PFSK-1 (cell line): ENCODE data around the gene DGKZ.

Experiments
- FOXP2 ChIP-seq: optimal IDR thresholded peaks from 2 replicates; pipeline ENCODE3; 2011; ENCODE audit warnings: borderline replicate concordance, control low read depth, inconsistent platforms; ENCODE audit not compliant: insufficient read depth; ENCODE audit errors: extremely low read length, extremely low read depth
- POLR2AphosphoS5 ChIP-seq: IDR thresholded peaks from 2 replicates; pipeline ENCODE4 v1.6.1; 2012; ENCODE audit warnings: low read depth, mild to moderate bottlenecking, control low read depth, low read length, moderate library complexity
- SIN3A ChIP-seq: IDR thresholded peaks from 2 replicates; pipeline ENCODE4 v1.6.1; 2012; ENCODE audit warnings: mild to moderate bottlenecking, low read length, moderate library complexity, borderline replicate concordance; ENCODE audit not compliant: insufficient read depth
- TAF1 ChIP-seq: IDR thresholded peaks from 2 replicates; pipeline ENCODE4 v1.6.1; 2012; ENCODE audit warnings: low read length, control low read depth, borderline replicate concordance; ENCODE audit not compliant: insufficient read depth
- TF ChIP-seq, protein P1 (sequence below), 2 experiments: IDR thresholded peaks; 2 replicates each; pipeline versions ENCODE4 v1.6.1 to v1.8.0; 2011 to 2012; ENCODE audit warnings: low read depth in 2 of 2, low read length in 2 of 2, control low read depth in 1 of 2, inconsistent platforms in 1 of 2, mild to moderate bottlenecking in 1 of 2, moderate library complexity in 1 of 2; ENCODE audit not compliant: insufficient read depth in 1 of 2

Gene DGKZ

DNA sequence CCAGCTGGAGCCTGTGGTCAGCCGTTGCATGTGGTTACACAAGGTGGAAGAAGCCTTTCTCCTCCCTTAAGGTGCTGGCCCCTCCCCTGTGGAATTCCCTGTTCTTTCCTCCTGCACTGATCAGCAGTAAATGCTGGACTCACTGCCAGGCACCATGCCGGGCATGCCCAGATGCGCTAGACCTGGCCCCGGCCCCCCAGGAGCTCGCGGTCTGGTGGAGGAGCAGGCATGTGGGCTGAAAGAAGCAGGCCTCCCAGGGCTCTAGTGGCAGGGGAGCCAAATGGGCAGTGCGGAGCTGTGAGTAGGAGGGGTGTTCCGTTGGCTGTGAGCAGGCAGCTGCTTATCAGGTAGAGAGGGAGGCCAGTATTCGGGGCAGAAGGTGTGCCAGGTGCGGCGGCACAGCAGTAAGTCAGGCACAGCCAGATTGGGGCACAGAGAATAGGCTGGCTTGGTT lies 10.2 kb downstream of the DGKZ start:
- TF ChIP-seq POLR2AphosphoS5 (no peak), TAF1 (no peak), SIN3A (no peak), FOXP2 (no peak)
- TF ChIP-seq, protein P1, sequence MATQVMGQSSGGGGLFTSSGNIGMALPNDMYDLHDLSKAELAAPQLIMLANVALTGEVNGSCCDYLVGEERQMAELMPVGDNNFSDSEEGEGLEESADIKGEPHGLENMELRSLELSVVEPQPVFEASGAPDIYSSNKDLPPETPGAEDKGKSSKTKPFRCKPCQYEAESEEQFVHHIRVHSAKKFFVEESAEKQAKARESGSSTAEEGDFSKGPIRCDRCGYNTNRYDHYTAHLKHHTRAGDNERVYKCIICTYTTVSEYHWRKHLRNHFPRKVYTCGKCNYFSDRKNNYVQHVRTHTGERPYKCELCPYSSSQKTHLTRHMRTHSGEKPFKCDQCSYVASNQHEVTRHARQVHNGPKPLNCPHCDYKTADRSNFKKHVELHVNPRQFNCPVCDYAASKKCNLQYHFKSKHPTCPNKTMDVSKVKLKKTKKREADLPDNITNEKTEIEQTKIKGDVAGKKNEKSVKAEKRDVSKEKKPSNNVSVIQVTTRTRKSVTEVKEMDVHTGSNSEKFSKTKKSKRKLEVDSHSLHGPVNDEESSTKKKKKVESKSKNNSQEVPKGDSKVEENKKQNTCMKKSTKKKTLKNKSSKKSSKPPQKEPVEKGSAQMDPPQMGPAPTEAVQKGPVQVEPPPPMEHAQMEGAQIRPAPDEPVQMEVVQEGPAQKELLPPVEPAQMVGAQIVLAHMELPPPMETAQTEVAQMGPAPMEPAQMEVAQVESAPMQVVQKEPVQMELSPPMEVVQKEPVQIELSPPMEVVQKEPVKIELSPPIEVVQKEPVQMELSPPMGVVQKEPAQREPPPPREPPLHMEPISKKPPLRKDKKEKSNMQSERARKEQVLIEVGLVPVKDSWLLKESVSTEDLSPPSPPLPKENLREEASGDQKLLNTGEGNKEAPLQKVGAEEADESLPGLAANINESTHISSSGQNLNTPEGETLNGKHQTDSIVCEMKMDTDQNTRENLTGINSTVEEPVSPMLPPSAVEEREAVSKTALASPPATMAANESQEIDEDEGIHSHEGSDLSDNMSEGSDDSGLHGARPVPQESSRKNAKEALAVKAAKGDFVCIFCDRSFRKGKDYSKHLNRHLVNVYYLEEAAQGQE (IDR thresholded peaks at IDR 0.05; ENCODE audit: insufficient read depth in 1 of 2, low read depth in 2 of 2, low read length in 2 of 2): no peak

DNA sequence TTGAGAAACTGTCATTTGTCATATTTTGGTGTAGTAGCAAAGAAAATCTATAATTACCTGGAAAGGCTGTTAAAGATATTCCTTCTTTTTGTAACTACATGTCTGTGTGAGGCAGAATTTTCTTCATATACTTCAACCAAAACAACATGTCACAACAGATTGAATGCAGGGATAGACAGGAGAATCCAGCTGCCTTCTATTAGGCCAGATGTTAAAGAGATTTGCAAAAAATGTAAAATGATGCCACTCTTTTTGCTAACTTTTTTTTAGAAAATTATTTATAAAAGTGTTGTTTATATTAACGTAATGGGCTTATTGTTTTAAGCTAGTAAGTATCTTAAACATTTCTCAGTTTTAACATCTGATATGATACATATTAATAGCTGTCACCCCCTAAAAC lies 12.7 kb downstream of the DGKZ start:
- TF ChIP-seq SIN3A: no peak
- no peak for TF ChIP-seq POLR2AphosphoS5
- TF ChIP-seq, protein P1 (IDR thresholded peaks at IDR 0.05; ENCODE audit: insufficient read depth in 1 of 2, low read depth in 2 of 2, low read length in 2 of 2): no peak
- TF ChIP-seq TAF1: no peak
- no peak for TF ChIP-seq FOXP2

DNA sequence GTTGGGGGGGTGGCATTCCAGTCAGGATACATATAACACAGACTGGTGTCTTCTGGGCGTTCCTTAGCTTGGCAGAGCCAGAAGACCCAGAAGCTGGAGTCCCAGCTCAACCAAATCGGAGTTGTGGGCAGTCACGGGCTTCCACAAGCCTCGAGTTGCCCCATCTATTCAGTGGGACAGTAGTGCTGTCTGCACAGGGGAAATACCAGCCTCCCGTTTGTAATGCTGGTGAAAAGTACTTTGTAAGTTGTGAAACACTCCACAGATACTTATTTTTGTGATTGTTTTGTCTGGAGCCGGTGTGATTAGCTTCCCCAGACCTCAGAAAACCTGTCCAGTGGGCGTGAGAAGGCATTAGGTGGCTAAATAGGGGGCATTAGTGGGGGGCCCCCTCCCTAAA lies 13.6 kb downstream of the DGKZ start:
- TF ChIP-seq SIN3A: no peak
- TF ChIP-seq POLR2AphosphoS5: no peak
- TF ChIP-seq, protein P1 (IDR thresholded peaks at IDR 0.05; ENCODE audit: insufficient read depth in 1 of 2, low read depth in 2 of 2, low read length in 2 of 2): no peak
- no peak for TF ChIP-seq TAF1
- TF ChIP-seq FOXP2: no peak

DNA sequence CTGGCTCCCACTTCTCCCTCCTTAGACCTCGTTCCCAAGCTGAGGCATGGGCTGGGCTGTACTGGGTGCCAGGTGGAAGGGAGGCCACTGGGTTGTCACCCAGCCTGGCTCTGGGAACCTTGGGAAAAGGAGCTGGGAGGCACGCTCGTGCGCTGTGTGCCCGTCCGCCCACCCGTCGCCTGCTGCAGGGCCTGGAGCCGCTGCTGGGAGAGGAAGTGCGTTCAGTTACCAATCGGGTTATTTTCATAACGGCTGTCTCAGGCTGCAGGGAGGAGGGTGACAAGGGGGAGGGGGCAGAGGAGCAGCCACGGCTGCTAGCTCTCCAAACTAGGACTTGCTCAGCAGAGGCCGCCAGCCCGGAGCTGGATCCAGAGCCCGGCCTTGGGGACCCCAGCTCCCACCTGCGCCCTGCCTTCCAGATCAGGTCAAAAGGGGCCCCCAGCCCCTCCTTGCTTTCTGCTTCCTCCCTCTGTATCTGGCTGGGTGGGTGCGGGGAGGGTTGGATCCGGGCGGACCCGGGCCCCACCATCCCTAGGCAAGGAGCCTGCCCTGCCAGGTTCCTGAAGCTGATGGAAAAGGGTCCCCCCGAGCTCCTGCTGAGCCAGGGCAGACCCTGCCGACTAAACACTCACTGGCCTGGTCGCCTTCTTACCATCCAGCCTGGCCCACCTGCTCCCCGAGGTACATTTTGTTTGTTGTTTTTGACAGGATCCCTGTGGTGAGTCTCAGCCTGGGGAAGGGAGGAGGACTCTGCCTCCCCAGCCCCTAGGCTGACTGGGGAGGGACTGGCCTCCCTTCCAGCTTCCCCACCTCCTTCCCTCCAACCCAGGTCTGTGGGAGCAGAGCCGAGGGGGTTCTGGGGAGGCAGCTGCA lies 14.3 kb downstream of the DGKZ start:
- TF ChIP-seq SIN3A (no peak; the same call in 1 of the 2 replicates), FOXP2 (no peak), TAF1 (no peak), POLR2AphosphoS5 (no peak)
- TF ChIP-seq, protein P1 (IDR thresholded peaks at IDR 0.05; ENCODE audit: insufficient read depth in 1 of 2, low read depth in 2 of 2, low read length in 2 of 2): no peak
